GM18867 (cell line): ENCODE results near the gene KCNJ6.

Source experiments
- ATAC-seq: cut with Tn5 transposase; IDR thresholded peaks from one replicate; pipeline ENCODE4 v1.9.1; 2021; ENCODE audit warnings: mild to moderate bottlenecking, moderate library complexity; ENCODE audit not compliant: unreplicated experiment

KCNJ6 gene

GRCh38 chr21:37905291-37905690, 11.0 kb downstream of the KCNJ6 start:
- no peak for ATAC-seq

GRCh38 chr21:37904856-37905255, 11.4 kb downstream of the KCNJ6 start:
- no peak for ATAC-seq

GRCh38 chr21:37903396-37903795, 12.9 kb downstream of the KCNJ6 start:
- ATAC-seq: no peak

GRCh38 chr21:37899146-37899545, 17.1 kb downstream of the KCNJ6 start:
- ATAC-seq: no peak

- ATAC-seq: no peak
These were observed 19.5 kb downstream of the KCNJ6 start for GRCh38 chr21:37896788-37897187.

- ATAC-seq: no peak
These were observed 24.3 kb downstream of the KCNJ6 start for GRCh38 chr21:37891972-37892371.

- no peak for ATAC-seq
These were observed 27.6 kb downstream of the KCNJ6 start for GRCh38 chr21:37888659-37889058.

GRCh38 chr21:37886726-37887299, 29.4 kb downstream of the KCNJ6 start:
- no peak for ATAC-seq

GRCh38 chr21:37886120-37886519, 30.1 kb downstream of the KCNJ6 start:
- no peak for ATAC-seq

- no peak for ATAC-seq
These were observed 37.2 kb downstream of the KCNJ6 start for GRCh38 chr21:37878946-37879660.

GRCh38 chr21:37877888-37878684, 38.2 kb downstream of the KCNJ6 start:
- no peak for ATAC-seq

- ATAC-seq: no peak
These were observed 39.1 kb downstream of the KCNJ6 start for GRCh38 chr21:37877171-37877570.

GRCh38 chr21:37876561-37876960, 39.7 kb downstream of the KCNJ6 start:
- no peak for ATAC-seq

GRCh38 chr21:37874904-37875780, 41.1 kb downstream of the KCNJ6 start:
- ATAC-seq: no peak

GRCh38 chr21:37874481-37874880, 41.8 kb downstream of the KCNJ6 start:
- ATAC-seq: no peak

GRCh38 chr21:37873655-37874054, 42.6 kb downstream of the KCNJ6 start:
- ATAC-seq: no peak

GRCh38 chr21:37871121-37871862, 45.0 kb downstream of the KCNJ6 start:
- ATAC-seq: no peak

GRCh38 chr21:37870221-37870620, 46.0 kb downstream of the KCNJ6 start:
- ATAC-seq: no peak

GRCh38 chr21:37869661-37870060, 46.6 kb downstream of the KCNJ6 start:
- no peak for ATAC-seq
